Liver (tissue), 9 donors: ENCODE data around the gene PRDM1. TPM values are rescaled to one million over a fixed set of nuclear protein-coding genes. Genes with fewer than 3 reads are reported as not detected.

ENCODE experiments used
- DNase-seq: peaks from one replicate; pipeline ENCODE4 v3.0.0-alpha.2; 2017; ENCODE audit warnings: low spot score
- H3K27ac ChIP-seq, 2 donors: one replicate each; pipeline ENCODE4 v1.7.0; 2013; ENCODE audit warnings: inconsistent platforms in 2 of 2, low read length in 2 of 2, control low read depth in 1 of 2, low read depth in 1 of 2, mild to moderate bottlenecking in 1 of 2
- H3K27me3 ChIP-seq, 4 donors: one replicate each; pipeline versions ENCODE4 v1.6.1 to v1.7.0; 2013; ENCODE audit warnings: low read length in 3 of 4, inconsistent platforms in 1 of 4, mild to moderate bottlenecking in 1 of 4, moderate library complexity in 1 of 4; ENCODE audit not compliant: control insufficient read depth in 4 of 4, insufficient read depth in 4 of 4
- H3K36me3 ChIP-seq, 4 donors: one replicate each; pipeline versions ENCODE4 v1.6.1 to v1.7.0; 2013; ENCODE audit warnings: low read length in 3 of 4, mild to moderate bottlenecking in 3 of 4, low read depth in 1 of 4, moderate library complexity in 1 of 4; ENCODE audit not compliant: control insufficient read depth in 4 of 4, insufficient read depth in 3 of 4
- H3K4me1 ChIP-seq, 4 donors: one replicate each; pipeline versions ENCODE4 v1.6.1 to v1.7.0; 2013; ENCODE audit warnings: low read length in 3 of 4, mild to moderate bottlenecking in 3 of 4, moderate library complexity in 1 of 4; ENCODE audit not compliant: control insufficient read depth in 4 of 4, insufficient read depth in 4 of 4
- H3K4me3 ChIP-seq, 3 donors: one replicate each; pipeline versions ENCODE4 v1.6.1 to v1.7.0; 2013; ENCODE audit warnings: low read length in 3 of 3, control low read depth in 1 of 3, low read depth in 1 of 3, mild to moderate bottlenecking in 1 of 3
- H3K9ac ChIP-seq, 2 donors: one replicate each; pipeline ENCODE4 v1.7.0; 2013; ENCODE audit warnings: low read length in 2 of 2, mild to moderate bottlenecking in 2 of 2, moderate library complexity in 2 of 2, control low read depth in 1 of 2, low read depth in 1 of 2
- H3K9me3 ChIP-seq, 4 donors: one replicate each; pipeline versions ENCODE4 v1.6.1 to v1.7.0; 2013; ENCODE audit warnings: low read length in 3 of 4; ENCODE audit not compliant: control insufficient read depth in 4 of 4
- EGR1 ChIP-seq, 2 donors: IDR thresholded peaks; 2 replicates each; pipeline ENCODE4 v1.6.1; 2016 to 2018; ENCODE audit warnings: antibody characterized with exemption in 2 of 2, low read depth in 2 of 2
- FOXA1 ChIP-seq: IDR thresholded peaks from 2 replicates; pipeline ENCODE4 v1.6.1; 2016; ENCODE audit warnings: antibody characterized with exemption
- FOXA2 ChIP-seq: IDR thresholded peaks from 2 replicates; pipeline ENCODE4 v1.6.1; 2016; ENCODE audit warnings: antibody characterized with exemption
- GABPA ChIP-seq, 2 donors: IDR thresholded peaks in 1 of 2; conservative IDR thresholded peaks in 1 of 2; 2 replicates each; pipeline ENCODE4 v1.6.1; 2016; ENCODE audit warnings: antibody characterized with exemption in 2 of 2, mild to moderate bottlenecking in 1 of 2, moderate library complexity in 1 of 2
- HNF4A ChIP-seq, 2 donors: conservative IDR thresholded peaks; 2 replicates each; pipeline ENCODE4 v1.6.1; 2016; ENCODE audit warnings: antibody characterized with exemption in 2 of 2, mild to moderate bottlenecking in 2 of 2
- HNF4G ChIP-seq: IDR thresholded peaks from 2 replicates; pipeline ENCODE4 v1.6.1; 2016; ENCODE audit warnings: antibody characterized with exemption
- JUND ChIP-seq, 2 donors: IDR thresholded peaks; 2 replicates each; pipeline ENCODE4 v1.6.1; 2016; ENCODE audit warnings: antibody characterized with exemption in 2 of 2
- NR2F2 ChIP-seq: IDR thresholded peaks from 2 replicates; pipeline ENCODE4 v1.6.1; 2016; ENCODE audit warnings: antibody characterized with exemption
- RAD21 ChIP-seq, 2 donors: IDR thresholded peaks; 2 replicates each; pipeline ENCODE4 v1.6.1; 2016; ENCODE audit warnings: antibody characterized with exemption in 2 of 2, mild to moderate bottlenecking in 2 of 2
- RXRA ChIP-seq, 2 donors: IDR thresholded peaks; 2 replicates each; pipeline ENCODE4 v1.6.1; 2017 to 2018; ENCODE audit warnings: antibody characterized with exemption in 2 of 2, mild to moderate bottlenecking in 1 of 2
- SP1 ChIP-seq: IDR thresholded peaks from 2 replicates; pipeline ENCODE4 v1.6.1; 2018; ENCODE audit warnings: antibody characterized with exemption, mild to moderate bottlenecking
- TAF1 ChIP-seq: conservative IDR thresholded peaks from 2 replicates; pipeline ENCODE4 v1.6.1; 2016; ENCODE audit warnings: antibody characterized with exemption, mild to moderate bottlenecking
- YY1 ChIP-seq: IDR thresholded peaks from 2 replicates; pipeline ENCODE4 v1.6.1; 2016; ENCODE audit warnings: antibody characterized with exemption, mild to moderate bottlenecking
- WGBS: extraction: QIAGEN DNeasy Blood & Tissue Kit; methylation state at CpG from one replicate; pipeline ENCODE4 v1.1.7; 2013; 5-methylcytosine and 5-hydroxymethylcytosine counted together
- polyA plus RNA-seq, 2 donors: library from polyadenylated mRNA; stranded (reverse) in 1 of 2; unstranded in 1 of 2; fragments of 200-250 nt in 1 of 2; fragments of >200 nt in 1 of 2; fragmentation: Nextera tagmentation in 1 of 2; extraction: Ambion mirVana in 1 of 2; gene quantifications; one replicate each; pipeline versions ENCODE4 v1.2.1 to v1.2.3, GENCODE V29; 2013 to 2015
- total RNA-seq, 2 donors: library from RNA; depleted of rRNA; stranded (reverse); fragments of >200 nt; gene quantifications; one replicate each; pipeline ENCODE4 v1.2.3, GENCODE V29; 2014
- TF ChIP-seq, protein P1 (sequence below): IDR thresholded peaks from 2 replicates; pipeline ENCODE4 v1.6.1; 2016; ENCODE audit warnings: antibody characterized with exemption
- TF ChIP-seq, protein P2 (sequence below): fragments of 150-350 bp; IDR thresholded peaks from 2 replicates; pipeline ENCODE4 v1.5.1; 2017; ENCODE audit warnings: improper control_type of control experiment, low read depth, low read length; ENCODE audit not compliant: missing input control
- TF ChIP-seq, protein P3 (sequence below): IDR thresholded peaks from 2 replicates; pipeline ENCODE4 v1.6.1; 2016; ENCODE audit warnings: antibody characterized with exemption, mild to moderate bottlenecking
- TF ChIP-seq, protein P4 (sequence below): IDR thresholded peaks from 2 replicates; pipeline ENCODE4 v1.6.1; 2016; ENCODE audit warnings: antibody characterized with exemption
- TF ChIP-seq, protein P5 (sequence below): IDR thresholded peaks from 2 replicates; pipeline ENCODE4 v1.6.1; 2016; ENCODE audit warnings: antibody characterized with exemption
- donor health status: healthy.
- donor health status: healthy.
- donor health status: healthy.
- donor health status: healthy.
- donor health status: healthy.

The PRDM1 gene
- total and polyA plus RNA-seq, 4 donors: 0.37 to 2.8 (median 0.65) TPM

DNA sequence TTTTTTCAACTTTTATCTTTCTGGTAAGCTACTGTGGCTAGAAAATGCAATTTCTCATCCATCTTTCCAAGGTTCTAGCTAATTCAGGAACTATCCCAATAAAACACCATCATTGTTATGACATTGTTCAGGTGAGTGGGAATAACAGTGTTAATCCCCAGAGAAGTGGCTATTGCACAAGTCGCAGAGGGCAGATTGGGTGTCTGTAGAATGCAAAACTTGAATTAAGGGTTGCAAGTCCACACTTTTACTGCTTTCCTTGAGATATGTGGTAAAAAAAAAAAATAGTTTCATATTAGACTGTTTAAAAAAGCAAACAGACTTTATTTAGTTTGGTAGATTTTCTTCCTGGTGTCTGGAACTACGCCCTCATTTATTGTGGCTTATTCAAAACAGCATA, 41.1 kb upstream of the PRDM1 start (continued):
- no peak for TF ChIP-seq HNF4G
- TF ChIP-seq NR2F2: no peak
- TF ChIP-seq, protein P1, sequence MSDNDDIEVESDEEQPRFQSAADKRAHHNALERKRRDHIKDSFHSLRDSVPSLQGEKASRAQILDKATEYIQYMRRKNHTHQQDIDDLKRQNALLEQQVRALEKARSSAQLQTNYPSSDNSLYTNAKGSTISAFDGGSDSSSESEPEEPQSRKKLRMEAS: no peak

DNA sequence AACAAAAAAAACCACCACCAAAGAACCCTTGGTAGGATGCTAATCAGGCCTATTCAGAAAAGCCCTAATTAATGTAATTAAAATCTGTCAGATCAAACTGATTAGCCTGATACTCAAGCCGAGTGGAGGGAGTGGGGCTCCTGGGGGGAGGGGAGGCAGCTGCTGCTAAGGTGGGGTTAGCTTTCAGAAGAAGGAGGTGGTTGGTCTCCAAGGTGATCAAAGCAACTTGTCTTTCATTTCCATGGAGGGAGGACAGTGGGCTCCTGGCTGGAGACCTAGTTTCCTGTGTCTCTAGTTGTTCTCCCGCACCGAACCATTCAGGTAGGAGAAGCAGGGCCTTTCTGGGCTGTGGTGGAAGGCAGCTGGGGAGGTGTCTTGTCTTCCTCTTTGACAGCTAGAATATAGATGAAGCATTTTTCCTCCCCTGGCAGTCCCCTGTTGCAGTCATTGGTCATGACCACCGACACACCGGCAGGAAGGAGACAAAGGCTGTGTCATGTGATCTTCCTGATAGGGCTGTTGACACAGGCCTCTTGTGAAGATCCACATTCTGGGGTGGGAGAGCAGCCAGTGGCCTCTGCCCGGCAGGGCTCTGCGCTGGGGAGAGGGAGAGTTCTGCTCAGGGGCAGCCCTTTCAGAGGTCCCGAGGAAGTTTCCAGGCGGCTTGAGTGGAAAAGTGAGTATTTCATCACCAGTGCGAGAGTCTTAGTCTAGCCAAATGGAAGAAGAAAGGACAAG, 39.9 kb upstream of the PRDM1 start:
- TF ChIP-seq, protein P1: no peak
- TF ChIP-seq TAF1 (no peak), RAD21 (IDR thresholded peaks at IDR 0.05) (no peak), EGR1 (IDR thresholded peaks at IDR 0.05; ENCODE audit: low read depth in 2 of 2) (no peak), NR2F2 (no peak), HNF4A (conservative IDR thresholded peaks at IDR 0.05) (no peak), FOXA1 (no peak), SP1 (no peak), JUND (IDR thresholded peaks at IDR 0.05) (no peak), GABPA (IDR thresholded peaks at IDR 0.05 in 1 of 2, conservative IDR thresholded peaks at IDR 0.05 in 1 of 2) (no peak), YY1 (no peak), FOXA2 (no peak), HNF4G (no peak), RXRA (IDR thresholded peaks at IDR 0.05) (no peak)
- TF ChIP-seq, protein P2, sequence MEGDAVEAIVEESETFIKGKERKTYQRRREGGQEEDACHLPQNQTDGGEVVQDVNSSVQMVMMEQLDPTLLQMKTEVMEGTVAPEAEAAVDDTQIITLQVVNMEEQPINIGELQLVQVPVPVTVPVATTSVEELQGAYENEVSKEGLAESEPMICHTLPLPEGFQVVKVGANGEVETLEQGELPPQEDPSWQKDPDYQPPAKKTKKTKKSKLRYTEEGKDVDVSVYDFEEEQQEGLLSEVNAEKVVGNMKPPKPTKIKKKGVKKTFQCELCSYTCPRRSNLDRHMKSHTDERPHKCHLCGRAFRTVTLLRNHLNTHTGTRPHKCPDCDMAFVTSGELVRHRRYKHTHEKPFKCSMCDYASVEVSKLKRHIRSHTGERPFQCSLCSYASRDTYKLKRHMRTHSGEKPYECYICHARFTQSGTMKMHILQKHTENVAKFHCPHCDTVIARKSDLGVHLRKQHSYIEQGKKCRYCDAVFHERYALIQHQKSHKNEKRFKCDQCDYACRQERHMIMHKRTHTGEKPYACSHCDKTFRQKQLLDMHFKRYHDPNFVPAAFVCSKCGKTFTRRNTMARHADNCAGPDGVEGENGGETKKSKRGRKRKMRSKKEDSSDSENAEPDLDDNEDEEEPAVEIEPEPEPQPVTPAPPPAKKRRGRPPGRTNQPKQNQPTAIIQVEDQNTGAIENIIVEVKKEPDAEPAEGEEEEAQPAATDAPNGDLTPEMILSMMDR: no peak
- TF ChIP-seq, protein P3, sequence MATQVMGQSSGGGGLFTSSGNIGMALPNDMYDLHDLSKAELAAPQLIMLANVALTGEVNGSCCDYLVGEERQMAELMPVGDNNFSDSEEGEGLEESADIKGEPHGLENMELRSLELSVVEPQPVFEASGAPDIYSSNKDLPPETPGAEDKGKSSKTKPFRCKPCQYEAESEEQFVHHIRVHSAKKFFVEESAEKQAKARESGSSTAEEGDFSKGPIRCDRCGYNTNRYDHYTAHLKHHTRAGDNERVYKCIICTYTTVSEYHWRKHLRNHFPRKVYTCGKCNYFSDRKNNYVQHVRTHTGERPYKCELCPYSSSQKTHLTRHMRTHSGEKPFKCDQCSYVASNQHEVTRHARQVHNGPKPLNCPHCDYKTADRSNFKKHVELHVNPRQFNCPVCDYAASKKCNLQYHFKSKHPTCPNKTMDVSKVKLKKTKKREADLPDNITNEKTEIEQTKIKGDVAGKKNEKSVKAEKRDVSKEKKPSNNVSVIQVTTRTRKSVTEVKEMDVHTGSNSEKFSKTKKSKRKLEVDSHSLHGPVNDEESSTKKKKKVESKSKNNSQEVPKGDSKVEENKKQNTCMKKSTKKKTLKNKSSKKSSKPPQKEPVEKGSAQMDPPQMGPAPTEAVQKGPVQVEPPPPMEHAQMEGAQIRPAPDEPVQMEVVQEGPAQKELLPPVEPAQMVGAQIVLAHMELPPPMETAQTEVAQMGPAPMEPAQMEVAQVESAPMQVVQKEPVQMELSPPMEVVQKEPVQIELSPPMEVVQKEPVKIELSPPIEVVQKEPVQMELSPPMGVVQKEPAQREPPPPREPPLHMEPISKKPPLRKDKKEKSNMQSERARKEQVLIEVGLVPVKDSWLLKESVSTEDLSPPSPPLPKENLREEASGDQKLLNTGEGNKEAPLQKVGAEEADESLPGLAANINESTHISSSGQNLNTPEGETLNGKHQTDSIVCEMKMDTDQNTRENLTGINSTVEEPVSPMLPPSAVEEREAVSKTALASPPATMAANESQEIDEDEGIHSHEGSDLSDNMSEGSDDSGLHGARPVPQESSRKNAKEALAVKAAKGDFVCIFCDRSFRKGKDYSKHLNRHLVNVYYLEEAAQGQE: no peak
- TF ChIP-seq, protein P4, sequence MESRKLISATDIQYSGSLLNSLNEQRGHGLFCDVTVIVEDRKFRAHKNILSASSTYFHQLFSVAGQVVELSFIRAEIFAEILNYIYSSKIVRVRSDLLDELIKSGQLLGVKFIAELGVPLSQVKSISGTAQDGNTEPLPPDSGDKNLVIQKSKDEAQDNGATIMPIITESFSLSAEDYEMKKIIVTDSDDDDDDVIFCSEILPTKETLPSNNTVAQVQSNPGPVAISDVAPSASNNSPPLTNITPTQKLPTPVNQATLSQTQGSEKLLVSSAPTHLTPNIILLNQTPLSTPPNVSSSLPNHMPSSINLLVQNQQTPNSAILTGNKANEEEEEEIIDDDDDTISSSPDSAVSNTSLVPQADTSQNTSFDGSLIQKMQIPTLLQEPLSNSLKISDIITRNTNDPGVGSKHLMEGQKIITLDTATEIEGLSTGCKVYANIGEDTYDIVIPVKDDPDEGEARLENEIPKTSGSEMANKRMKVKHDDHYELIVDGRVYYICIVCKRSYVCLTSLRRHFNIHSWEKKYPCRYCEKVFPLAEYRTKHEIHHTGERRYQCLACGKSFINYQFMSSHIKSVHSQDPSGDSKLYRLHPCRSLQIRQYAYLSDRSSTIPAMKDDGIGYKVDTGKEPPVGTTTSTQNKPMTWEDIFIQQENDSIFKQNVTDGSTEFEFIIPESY: no peak
- TF ChIP-seq, protein P5, sequence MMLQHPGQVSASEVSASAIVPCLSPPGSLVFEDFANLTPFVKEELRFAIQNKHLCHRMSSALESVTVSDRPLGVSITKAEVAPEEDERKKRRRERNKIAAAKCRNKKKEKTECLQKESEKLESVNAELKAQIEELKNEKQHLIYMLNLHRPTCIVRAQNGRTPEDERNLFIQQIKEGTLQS: no peak
- no peak overlapping the region for H3K27ac ChIP-seq
- WGBS: 50% methylated on average over 10 of the region's 10 CpGs

More for the DNA sequence above, 39.9 kb upstream of the PRDM1 start:
- no peak for DNase-seq
- H3K4me3 ChIP-seq: no peak overlapping the region
- H3K4me1 ChIP-seq: no peaks in the 10 kb centered on the region
- peaks cover 0 to 8% (median 4%) of the 10 kb centered on the region in 4 donors for H3K27me3 ChIP-seq
- no peaks in the 10 kb centered on the region for H3K9me3 ChIP-seq
- H3K36me3 ChIP-seq: no peaks in the 10 kb centered on the region
- H3K9ac ChIP-seq: no peak overlapping the region
